OCI-LY1 (cell line): Measurements from ENCODE around the gene NOXA1.

Experiments
- H2AFZ ChIP-seq: fragments of 200-600 bp; sonication (generic), shearing (Covaris generic); 2 replicates; pipeline ENCODE4 v1.6.0; 2014; ENCODE audit warnings: antibody characterized with exemption, mild to moderate bottlenecking, low read length
- H3F3A ChIP-seq: fragments of 200-600 bp; sonication (generic), shearing (Covaris generic); 2 replicates; pipeline ENCODE4 v1.6.0; 2014; ENCODE audit warnings: mild to moderate bottlenecking, antibody characterized with exemption, low read length, moderate library complexity; ENCODE audit not compliant: insufficient read depth
- H3K27ac ChIP-seq: fragments of 200-600 bp; sonication (generic); 2 replicates; pipeline ENCODE4 v1.5.1; 2014; ENCODE audit warnings: low read length, mixed run types, mild to moderate bottlenecking, low read depth; ENCODE audit not compliant: poor library complexity, severe bottlenecking
- H3K27me3 ChIP-seq: fragments of 200-600 bp; sonication (generic); 2 replicates; pipeline ENCODE4 v1.6.0; 2014; ENCODE audit warnings: antibody characterized with exemption, mild to moderate bottlenecking, low read length, moderate library complexity; ENCODE audit not compliant: insufficient read depth
- H3K36me3 ChIP-seq: fragments of 200-600 bp; sonication (generic); 2 replicates; pipeline ENCODE4 v1.6.1; 2014; ENCODE audit warnings: mild to moderate bottlenecking, antibody characterized with exemption, low read length, moderate library complexity, mixed read lengths; ENCODE audit not compliant: insufficient read depth
- H3K4me1 ChIP-seq: fragments of 200-600 bp; sonication (generic); 2 replicates; pipeline ENCODE4 v1.5.1; 2014; ENCODE audit warnings: mild to moderate bottlenecking, low read length, moderate library complexity; ENCODE audit not compliant: insufficient read depth, severe bottlenecking
- H3K4me2 ChIP-seq: fragments of 200-600 bp; sonication (generic), shearing (Covaris generic); 2 replicates; pipeline ENCODE4 v1.6.1; 2014; ENCODE audit warnings: low read length
- H3K4me3 ChIP-seq: fragments of 200-600 bp; sonication (generic); 2 replicates; pipeline ENCODE4 v1.5.1; 2014; ENCODE audit warnings: low read length, low read depth, mild to moderate bottlenecking, mixed read lengths; ENCODE audit not compliant: poor library complexity, severe bottlenecking
- H3K79me2 ChIP-seq: fragments of 200-600 bp; shearing (Covaris generic); 2 replicates; pipeline ENCODE4 v1.6.1; 2016; ENCODE audit warnings: mixed run types, low read length, mixed read lengths; ENCODE audit not compliant: insufficient read depth
- H3K9ac ChIP-seq: fragments of 200-600 bp; sonication (generic), shearing (Covaris generic); 2 replicates; pipeline ENCODE4 v1.6.1; 2014; ENCODE audit warnings: mild to moderate bottlenecking, low read length, mixed read lengths
- H3K9me2 ChIP-seq: fragments of 200-600 bp; sonication (generic), shearing (Covaris generic); 2 replicates; pipeline ENCODE4 v1.6.1; 2014; ENCODE audit warnings: low read depth, mild to moderate bottlenecking, low read length, mixed read lengths
- H3K9me3 ChIP-seq: fragments of 200-600 bp; shearing (Covaris generic); 2 replicates; pipeline ENCODE4 v1.6.1; 2014; ENCODE audit warnings: low read length, mixed read lengths
- H4K20me1 ChIP-seq: fragments of 200-600 bp; sonication (generic), shearing (Covaris generic); 2 replicates; pipeline ENCODE4 v1.6.0; 2016; ENCODE audit warnings: mild to moderate bottlenecking, low read length; ENCODE audit not compliant: insufficient read depth
- CTCF ChIP-seq: fragments of 200-600 bp; sonication (generic), shearing (Covaris generic); IDR thresholded peaks from 2 replicates; pipeline ENCODE4 v1.5.1; 2017; ENCODE audit warnings: mild to moderate bottlenecking, antibody characterized with exemption, low read length, moderate library complexity, mixed read lengths
- EZH2 ChIP-seq: fragments of 200-600 bp; sonication (generic), shearing (Covaris generic); IDR thresholded peaks from 2 replicates; pipeline ENCODE4 v1.8.0; 2017; ENCODE audit warnings: borderline replicate concordance, mixed run types, mild to moderate bottlenecking, antibody characterized with exemption, low read length, moderate library complexity, mixed read lengths

Gene NOXA1

GRCh38 chr9:137406085-137406760 is 17.0 kb upstream of the NOXA1 start:
- no peak overlapping the region for H2AFZ ChIP-seq
- H3F3A ChIP-seq: no peaks in the 10 kb centered on the region
- H3K36me3 ChIP-seq: no peaks in the 10 kb centered on the region
- H4K20me1 ChIP-seq: no peaks in the 10 kb centered on the region
- H3K27ac ChIP-seq: no peak overlapping the region
- no peaks in the 10 kb centered on the region for H3K9me2 ChIP-seq
- no peaks in the 10 kb centered on the region for H3K9me3 ChIP-seq
- no peaks in the 10 kb centered on the region for H3K79me2 ChIP-seq
- TF ChIP-seq EZH2 (no peak), CTCF (no peak)
- no peaks in the 10 kb centered on the region for H3K4me1 ChIP-seq
- H3K9ac ChIP-seq: no peak overlapping the region
- H3K4me3 ChIP-seq: no peak overlapping the region
- no peak overlapping the region for H3K4me2 ChIP-seq
- peaks cover 9% of the 10 kb centered on the region for H3K27me3 ChIP-seq

- H3K36me3 ChIP-seq: no peaks in the 10 kb centered on the region
- H3K9me3 ChIP-seq: no peaks in the 10 kb centered on the region
- H3K4me2 ChIP-seq: no peak overlapping the region
- H3K4me3 ChIP-seq: no peak overlapping the region
- no peaks in the 10 kb centered on the region for H3K79me2 ChIP-seq
- no peaks in the 10 kb centered on the region for H3F3A ChIP-seq
- H3K9ac ChIP-seq: no peak overlapping the region
- H3K4me1 ChIP-seq: peaks cover 4% of the 10 kb centered on the region
- TF ChIP-seq CTCF (peak; percentile 43), EZH2 (no peak)
- H3K27me3 ChIP-seq: peaks cover 11% of the 10 kb centered on the region
- no peaks in the 10 kb centered on the region for H3K9me2 ChIP-seq
- no peak overlapping the region for H3K27ac ChIP-seq
- H4K20me1 ChIP-seq: no peaks in the 10 kb centered on the region
- H2AFZ ChIP-seq: no peak overlapping the region
These were observed 16.2 kb upstream of the NOXA1 start for GRCh38 chr9:137406876-137407589.

GRCh38 chr9:137407590-137408300 is 15.4 kb upstream of the NOXA1 start:
- Histone ChIP-seq H3K4me1 (peaks cover 8% of the 10 kb centered on the region), H2AFZ (no peak overlapping the region), H3K27me3 (peaks cover 11% of the 10 kb centered on the region), H3K4me2 (no peak overlapping the region), H3K9ac (no peak overlapping the region), H3K9me3 (no peaks in the 10 kb centered on the region), H3K36me3 (no peaks in the 10 kb centered on the region), H4K20me1 (no peaks in the 10 kb centered on the region), H3K9me2 (no peaks in the 10 kb centered on the region), H3K79me2 (no peaks in the 10 kb centered on the region), H3K27ac (no peak overlapping the region), H3K4me3 (no peak overlapping the region), H3F3A (no peaks in the 10 kb centered on the region)
- TF ChIP-seq EZH2: no peak
- TF ChIP-seq CTCF: no peak
